NCI-H526 (cell line): ENCODE data around the gene IGSF8.

Source experiments
- DNase-seq, 2 experiments: peaks; one replicate each; lab custom pipeline; 2025; lab: John Stamatoyannopoulos, UW

Gene IGSF8

GRCh38 chr1:160097911-160098851 is at the start of gene IGSF8:
Gene IGSF8 (minus strand): TSS chr1:160098619. CDS start chr1:160098472, 147 bp downstream.
- peak; percentile 90 to 100 for DNase-seq

GRCh38 chr1:160148121-160148520 is 49.7 kb upstream of the IGSF8 start:
- DNase-seq, result no peak

- no peak for DNase-seq
These were observed 47.7 kb upstream of the IGSF8 start for GRCh38 chr1:160146107-160146506.

- DNase-seq, result no peak
These were observed 46.5 kb upstream of the IGSF8 start for GRCh38 chr1:160144921-160145320.

- DNase-seq, result no peak
These were observed 45.3 kb upstream of the IGSF8 start for GRCh38 chr1:160143695-160144094.

- no peak for DNase-seq
These were observed 41.4 kb upstream of the IGSF8 start for GRCh38 chr1:160139840-160140239.

- no peak for DNase-seq
These were observed 38.9 kb upstream of the IGSF8 start for GRCh38 chr1:160137216-160137862.

GRCh38 chr1:160136926-160137200 is 38.4 kb upstream of the IGSF8 start:
- DNase-seq, result no peak

- DNase-seq, result no peak
These were observed 37.9 kb upstream of the IGSF8 start for GRCh38 chr1:160136121-160136925.

GRCh38 chr1:160134791-160135572 is 36.6 kb upstream of the IGSF8 start:
- no peak for DNase-seq

GRCh38 chr1:160133990-160134770 is 35.8 kb upstream of the IGSF8 start:
- DNase-seq, result no peak

- no peak for DNase-seq
These were observed 33.6 kb upstream of the IGSF8 start for GRCh38 chr1:160131803-160132565.

GRCh38 chr1:160130939-160131338 is 32.5 kb upstream of the IGSF8 start:
- no peak for DNase-seq

GRCh38 chr1:160130486-160130885 is 32.1 kb upstream of the IGSF8 start:
- no peak for DNase-seq

- no peak for DNase-seq
These were observed 31.5 kb upstream of the IGSF8 start for GRCh38 chr1:160129966-160130365.

- no peak for DNase-seq
These were observed 31.1 kb upstream of the IGSF8 start for GRCh38 chr1:160129558-160129957.

- DNase-seq, result no peak
These were observed 30.6 kb upstream of the IGSF8 start for GRCh38 chr1:160129046-160129445.

GRCh38 chr1:160128636-160129035 is 30.2 kb upstream of the IGSF8 start:
- DNase-seq, result no peak

GRCh38 chr1:160127865-160128523 is 29.6 kb upstream of the IGSF8 start:
- no peak for DNase-seq

- DNase-seq, result no peak
These were observed 29.0 kb upstream of the IGSF8 start for GRCh38 chr1:160127381-160127780.
